ENCODE measurements around the gene TIGD3. TPM values are rescaled to one million over a fixed set of nuclear protein-coding genes. Genes with fewer than 3 reads are reported as not detected.

The TIGD3 gene
- total RNA-seq, 4 donors from 2014 or later, result not detected

DNA sequence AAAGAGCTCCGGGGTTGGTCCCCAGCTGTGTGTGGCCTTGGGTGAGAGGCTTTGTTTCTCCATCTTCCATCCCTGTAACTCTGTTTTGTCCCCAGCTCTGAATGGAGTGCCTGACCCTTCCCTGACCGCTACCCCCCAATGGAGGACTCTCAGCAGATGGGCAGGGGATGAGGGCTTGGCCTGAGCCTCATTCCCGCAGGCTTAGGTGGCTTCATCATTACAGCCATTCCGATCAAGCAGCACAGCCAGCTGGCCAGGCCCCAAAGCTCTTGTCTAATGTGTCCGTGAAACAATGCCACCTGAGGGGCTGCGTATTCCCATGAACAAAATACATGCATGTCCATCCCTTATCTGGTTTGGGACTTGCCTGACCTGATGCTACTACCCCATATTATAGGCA, 43.8 kb upstream of the TIGD3 start:
- TF ChIP-seq, protein P1, sequence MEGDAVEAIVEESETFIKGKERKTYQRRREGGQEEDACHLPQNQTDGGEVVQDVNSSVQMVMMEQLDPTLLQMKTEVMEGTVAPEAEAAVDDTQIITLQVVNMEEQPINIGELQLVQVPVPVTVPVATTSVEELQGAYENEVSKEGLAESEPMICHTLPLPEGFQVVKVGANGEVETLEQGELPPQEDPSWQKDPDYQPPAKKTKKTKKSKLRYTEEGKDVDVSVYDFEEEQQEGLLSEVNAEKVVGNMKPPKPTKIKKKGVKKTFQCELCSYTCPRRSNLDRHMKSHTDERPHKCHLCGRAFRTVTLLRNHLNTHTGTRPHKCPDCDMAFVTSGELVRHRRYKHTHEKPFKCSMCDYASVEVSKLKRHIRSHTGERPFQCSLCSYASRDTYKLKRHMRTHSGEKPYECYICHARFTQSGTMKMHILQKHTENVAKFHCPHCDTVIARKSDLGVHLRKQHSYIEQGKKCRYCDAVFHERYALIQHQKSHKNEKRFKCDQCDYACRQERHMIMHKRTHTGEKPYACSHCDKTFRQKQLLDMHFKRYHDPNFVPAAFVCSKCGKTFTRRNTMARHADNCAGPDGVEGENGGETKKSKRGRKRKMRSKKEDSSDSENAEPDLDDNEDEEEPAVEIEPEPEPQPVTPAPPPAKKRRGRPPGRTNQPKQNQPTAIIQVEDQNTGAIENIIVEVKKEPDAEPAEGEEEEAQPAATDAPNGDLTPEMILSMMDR (IDR thresholded peaks at IDR 0.05; ENCODE audit: low read depth), result no peak

DNA sequence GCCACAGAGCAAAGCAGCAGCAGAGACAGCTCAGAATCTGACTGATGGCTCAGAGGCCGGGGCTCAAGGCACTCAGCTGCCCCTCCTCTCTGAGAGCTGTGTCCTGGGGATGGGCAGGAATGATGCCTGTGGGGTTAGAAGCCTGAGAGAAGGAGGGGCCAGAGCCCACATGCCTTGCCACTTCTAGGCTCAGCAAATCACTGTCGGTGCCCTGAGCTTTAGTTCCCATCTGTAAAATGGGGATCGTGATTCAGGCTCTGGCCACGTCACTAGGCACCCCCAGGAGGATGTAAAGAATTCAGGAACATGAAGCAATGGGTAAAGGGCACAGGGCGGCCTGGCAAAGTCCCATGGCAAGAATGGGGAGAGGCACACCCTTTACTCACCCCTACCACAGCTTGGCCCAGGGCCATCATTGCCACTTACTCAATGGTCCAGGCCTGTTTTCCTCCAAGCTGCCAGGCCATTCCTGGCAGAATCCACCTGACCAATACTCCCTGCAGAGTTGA, 43.3 kb upstream of the TIGD3 start:
- TF ChIP-seq, protein P1 (IDR thresholded peaks at IDR 0.05; ENCODE audit: low read depth), result no peak

DNA sequence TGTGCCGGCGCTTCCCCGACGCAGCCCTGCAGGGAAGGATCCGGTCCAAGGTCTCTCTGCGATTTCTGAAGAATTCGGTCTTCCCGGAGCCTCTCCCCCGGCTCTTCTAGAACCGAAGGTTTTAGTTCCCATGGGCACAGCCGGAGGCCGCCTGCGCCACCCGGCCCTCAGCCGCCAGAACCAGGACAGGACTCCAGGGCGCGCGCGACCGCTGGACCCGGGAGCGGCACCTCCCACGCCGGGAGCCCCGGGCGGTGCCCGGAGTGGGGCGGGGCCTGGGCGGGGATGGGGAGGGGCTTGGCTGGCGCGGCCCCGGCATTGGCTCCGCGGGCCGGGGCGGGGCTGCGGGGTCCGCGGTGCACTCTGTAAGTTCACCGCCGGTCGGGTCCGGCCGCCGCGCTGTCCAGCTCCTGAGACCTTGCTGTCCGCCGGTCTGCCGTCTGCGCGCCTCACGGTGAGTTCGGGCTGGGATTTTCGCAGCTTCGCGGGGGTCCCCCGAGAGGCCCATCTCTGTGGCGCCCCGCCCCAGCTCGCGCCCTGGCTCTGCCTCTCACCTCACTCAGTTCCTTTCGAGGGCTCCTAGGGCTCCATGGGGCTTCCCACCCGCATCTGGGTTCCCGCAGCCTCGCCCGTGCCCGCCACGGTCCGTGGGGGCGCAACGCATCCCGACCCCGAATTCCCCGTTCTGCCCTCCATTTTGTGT, 39.9 kb upstream of the TIGD3 start, which contains the start of gene CDC42EP2:
TSS of gene CDC42EP2 (plus strand) at position 366 of the 703 bp plus-strand sequence. CDS start 6,033 bp downstream, outside the sequence.
- TF ChIP-seq, protein P1 (IDR thresholded peaks at IDR 0.05; ENCODE audit: low read depth), result no peak

DNA sequence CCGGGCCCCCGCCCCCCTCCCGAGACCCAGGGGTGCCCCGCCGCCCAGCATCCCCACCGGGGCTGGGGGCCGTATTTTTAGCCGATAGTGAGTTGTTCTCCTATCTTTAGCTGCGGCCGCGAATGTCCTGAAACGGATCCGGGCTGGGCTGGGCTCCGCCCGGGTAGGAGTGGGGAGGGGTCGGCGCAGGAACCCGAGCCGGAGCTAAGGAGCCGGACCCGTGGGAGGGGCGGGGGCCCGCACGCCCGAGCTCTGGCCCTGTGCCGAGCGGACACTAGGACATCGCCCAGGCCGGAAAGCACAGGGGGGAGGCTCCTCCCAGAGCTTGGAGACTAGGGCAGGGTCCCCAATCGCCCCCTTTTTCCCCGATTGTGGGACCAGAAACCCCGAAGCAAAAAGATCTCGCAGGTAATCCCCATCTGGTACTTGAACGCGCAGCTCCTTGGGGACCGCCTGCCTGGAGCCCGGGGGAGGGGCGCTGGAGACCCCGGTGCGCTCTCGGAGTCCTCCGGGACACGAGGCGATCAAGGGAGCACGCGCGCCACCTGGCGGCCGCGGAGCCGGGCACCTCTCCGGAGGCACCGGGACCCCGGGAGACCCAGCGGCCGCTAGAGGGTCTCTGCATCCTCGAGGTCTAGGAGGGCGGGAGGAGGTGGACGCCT, 39.2 kb upstream of the TIGD3 start:
- TF ChIP-seq, protein P1 (IDR thresholded peaks at IDR 0.05; ENCODE audit: low read depth), result no peak

DNA sequence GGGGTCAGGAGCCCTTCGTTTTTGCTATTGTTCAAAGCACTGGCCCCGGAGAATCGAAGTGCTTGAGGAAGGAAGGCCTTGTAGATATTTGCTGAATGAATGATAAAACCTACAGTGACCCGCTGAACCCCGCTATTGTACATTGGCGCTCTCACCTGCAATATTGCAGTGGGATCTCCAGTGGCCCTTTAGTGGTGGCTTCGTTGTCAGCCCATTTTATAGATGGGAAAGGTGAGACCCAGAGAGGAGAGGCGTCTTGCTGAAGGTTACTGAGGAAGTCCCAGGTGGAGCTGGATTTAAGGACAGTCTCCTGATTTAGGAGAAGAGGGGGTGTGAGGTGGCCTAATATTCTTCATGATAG, 38.7 kb upstream of the TIGD3 start:
- TF ChIP-seq, protein P1 (IDR thresholded peaks at IDR 0.05; ENCODE audit: low read depth), result no peak

DNA sequence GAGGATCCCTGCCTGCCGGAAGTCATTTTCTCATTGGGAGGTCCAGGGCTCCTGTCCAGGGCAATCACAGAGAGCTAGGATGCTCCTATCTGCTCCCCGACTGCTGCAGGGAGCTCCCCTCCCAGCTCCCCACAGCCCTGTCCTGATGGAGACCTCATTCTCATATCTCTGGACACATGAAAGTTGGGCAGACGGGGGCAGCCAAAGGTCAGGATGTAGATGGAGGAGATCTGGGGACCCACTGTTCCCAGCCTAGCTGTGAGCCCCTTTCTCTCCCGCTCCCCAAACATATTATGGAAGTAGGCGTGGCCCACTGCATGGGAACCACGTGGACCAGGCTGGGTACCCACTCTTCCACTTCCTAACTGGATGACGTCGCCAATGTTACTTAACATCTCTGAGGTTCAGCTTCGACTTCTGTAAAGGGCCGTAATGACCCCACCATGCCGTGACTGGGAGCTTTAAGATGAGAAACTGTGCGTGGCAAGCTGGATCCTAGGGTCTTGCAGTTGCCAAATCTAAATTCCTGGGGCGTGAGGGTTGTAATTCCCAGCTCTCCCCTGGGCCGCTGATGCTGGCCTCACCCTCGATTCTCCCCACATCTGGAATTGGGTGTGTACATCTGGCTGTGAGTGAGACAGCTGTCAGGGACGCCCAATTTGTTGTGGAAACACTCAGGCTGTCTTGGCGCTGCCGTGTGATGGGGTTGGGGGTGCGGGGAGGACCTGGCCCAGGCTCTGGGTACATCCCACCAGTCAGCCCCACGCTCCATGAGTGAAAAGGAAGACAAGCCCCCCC, 38.1 kb upstream of the TIGD3 start:
- TF ChIP-seq, protein P1 (IDR thresholded peaks at IDR 0.05; ENCODE audit: low read depth), result no peak
